Hair follicle dermal papilla cell (primary cell): Measurements from ENCODE around the gene ZNF121. TPM values are rescaled to one million over a fixed set of nuclear protein-coding genes. Genes with fewer than 3 reads are reported as not detected.

Experiments
- total RNA-seq: library from RNA; depleted of rRNA; stranded (reverse); fragments of >200 nt; gene quantifications from 2 replicates; pipeline ENCODE4 v1.2.3, GENCODE V29; 2012

The ZNF121 gene
- total RNA-seq: 35.2 and 36.2 TPM in 2 replicates

GRCh38 chr19:9584073-9584833 lies at the start of gene ZNF121:
TSS of gene ZNF121 (minus strand) at chr19:9584504. CDS start at chr19:9568097, 16,407 bp downstream.

GRCh38 chr19:9621156-9622037 lies 37.1 kb upstream of the ZNF121 start, which contains the start of gene ZNF561:
TSS of gene ZNF561 (minus strand) at chr19:9621232. CDS start at chr19:9619456, 1,776 bp downstream.

GRCh38 chr19:9538183-9539058 lies 45.9 kb downstream of the ZNF121 start, which contains the start of gene ZNF426:
TSS of gene ZNF426 (minus strand) at chr19:9538645. CDS start at chr19:9536232, 2,413 bp downstream.

Other genes with a start within 250 kb of the ZNF121 start
- gene ZNF177, start 221.5 kb downstream of the ZNF121 start, total RNA-seq: 1.3 and 1.5 TPM in 2 replicates
- gene ZNF266, start 148.9 kb downstream of the ZNF121 start, total RNA-seq: 13.1 and 14.1 TPM in 2 replicates
- 1.5 and 2.6 TPM in 2 replicates for gene ZNF560, start 85.9 kb downstream of the ZNF121 start, total RNA-seq
- gene ZNF426, start 45.9 kb downstream of the ZNF121 start, total RNA-seq: 29.9 and 30.5 TPM in 2 replicates
- gene ZNF561, start 36.7 kb upstream of the ZNF121 start, total RNA-seq: 37.0 and 51.0 TPM in 2 replicates
- 41.2 and 43.7 TPM in 2 replicates for gene ZNF562, start 90.6 kb upstream of the ZNF121 start, total RNA-seq
- gene ZNF846, start 184.2 kb upstream of the ZNF121 start, total RNA-seq: 12.3 and 15.3 TPM in 2 replicates
- 25.7 and 36.7 TPM in 2 replicates for gene FBXL12, start 234.6 kb upstream of the ZNF121 start, total RNA-seq
- 78.5 and 136 TPM in 2 replicates for gene UBL5, start 243.4 kb upstream of the ZNF121 start, total RNA-seq